EL (cell line): ENCODE measurements around the gene TGFBI.

ENCODE experiments used
- DNase-seq: peaks from one replicate; pipeline ENCODE4 v3.0.0-alpha.2; 2016

Gene TGFBI

GRCh38 chr5:136051486-136052220 lies 22.9 kb downstream of the TGFBI start:
- DNase-seq, result no peak

GRCh38 chr5:136052692-136053335 lies 24.0 kb downstream of the TGFBI start:
- no peak for DNase-seq

GRCh38 chr5:136053336-136054141 lies 24.8 kb downstream of the TGFBI start:
- peak; percentile 99 for DNase-seq

GRCh38 chr5:136054142-136055019 lies 25.6 kb downstream of the TGFBI start:
- peak; percentile 51 for DNase-seq

GRCh38 chr5:136055612-136056309 lies 27.0 kb downstream of the TGFBI start:
- no peak for DNase-seq

- DNase-seq, result no peak
Measured at GRCh38 chr5:136056336-136056735, 27.5 kb downstream of the TGFBI start.

- no peak for DNase-seq
Measured at GRCh38 chr5:136056771-136057335, 28.1 kb downstream of the TGFBI start.

- DNase-seq, result peak; percentile 39
Measured at GRCh38 chr5:136057401-136058038, 28.7 kb downstream of the TGFBI start.

- DNase-seq, result peak; percentile 99
Measured at GRCh38 chr5:136058039-136058971, 29.5 kb downstream of the TGFBI start.

GRCh38 chr5:136058972-136059354 lies 30.2 kb downstream of the TGFBI start:
- DNase-seq, result no peak

- no peak for DNase-seq
Measured at GRCh38 chr5:136060963-136061362, 32.2 kb downstream of the TGFBI start.

GRCh38 chr5:136061630-136062365 lies 33.0 kb downstream of the TGFBI start:
- no peak for DNase-seq

- peak; percentile 39 for DNase-seq
Measured at GRCh38 chr5:136062366-136063274, 33.8 kb downstream of the TGFBI start.

- no peak for DNase-seq
Measured at GRCh38 chr5:136063778-136064465, 35.1 kb downstream of the TGFBI start.

GRCh38 chr5:136064510-136064909 lies 35.7 kb downstream of the TGFBI start:
- no peak for DNase-seq

- DNase-seq, result no peak
Measured at GRCh38 chr5:136065588-136065987, 36.8 kb downstream of the TGFBI start.

GRCh38 chr5:136066661-136067271 lies 38.0 kb downstream of the TGFBI start:
- DNase-seq, result peak; percentile 38
